Activated naive CD4-positive, alpha-beta T cell treated with anti-CD3 and anti-CD28 coated beads, Interleukin-2, amount 50 U/mL, for 16 hours (primary cell): ENCODE measurements around the gene PCNX1.
"Not testable (repeated sequence)": the region's sequence is repeated elsewhere in the genome, so short reads cannot be mapped to it uniquely, and the experiment has no call there.

Experiments used
- DNase-seq: peaks from one replicate; pipeline ENCODE4 v3.0.0-alpha.2; 2020

The PCNX1 gene

GRCh38 chr14:71094722-71095121 lies 187.5 kb downstream of the PCNX1 start:
- no peak for DNase-seq

DNA sequence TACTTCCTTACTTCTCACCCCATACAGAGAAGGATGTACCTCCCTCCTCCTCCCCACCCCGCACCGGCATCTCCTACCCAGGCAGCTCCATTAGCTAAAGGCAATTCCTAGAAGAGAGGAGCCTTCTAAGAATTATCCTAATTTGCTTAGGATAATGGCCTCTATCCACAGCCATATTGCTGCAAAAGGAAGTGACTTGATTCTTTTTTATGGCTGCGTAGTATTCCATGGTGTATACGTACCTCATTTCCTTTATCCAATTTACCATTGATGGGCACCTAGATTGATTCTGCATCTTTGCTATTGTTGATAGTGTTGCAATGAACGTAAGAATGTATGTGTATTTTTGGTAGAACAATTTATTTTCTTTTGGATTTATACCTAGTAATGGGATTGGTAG lies 189.7 kb downstream of the PCNX1 start:
- no peak for DNase-seq

DNA sequence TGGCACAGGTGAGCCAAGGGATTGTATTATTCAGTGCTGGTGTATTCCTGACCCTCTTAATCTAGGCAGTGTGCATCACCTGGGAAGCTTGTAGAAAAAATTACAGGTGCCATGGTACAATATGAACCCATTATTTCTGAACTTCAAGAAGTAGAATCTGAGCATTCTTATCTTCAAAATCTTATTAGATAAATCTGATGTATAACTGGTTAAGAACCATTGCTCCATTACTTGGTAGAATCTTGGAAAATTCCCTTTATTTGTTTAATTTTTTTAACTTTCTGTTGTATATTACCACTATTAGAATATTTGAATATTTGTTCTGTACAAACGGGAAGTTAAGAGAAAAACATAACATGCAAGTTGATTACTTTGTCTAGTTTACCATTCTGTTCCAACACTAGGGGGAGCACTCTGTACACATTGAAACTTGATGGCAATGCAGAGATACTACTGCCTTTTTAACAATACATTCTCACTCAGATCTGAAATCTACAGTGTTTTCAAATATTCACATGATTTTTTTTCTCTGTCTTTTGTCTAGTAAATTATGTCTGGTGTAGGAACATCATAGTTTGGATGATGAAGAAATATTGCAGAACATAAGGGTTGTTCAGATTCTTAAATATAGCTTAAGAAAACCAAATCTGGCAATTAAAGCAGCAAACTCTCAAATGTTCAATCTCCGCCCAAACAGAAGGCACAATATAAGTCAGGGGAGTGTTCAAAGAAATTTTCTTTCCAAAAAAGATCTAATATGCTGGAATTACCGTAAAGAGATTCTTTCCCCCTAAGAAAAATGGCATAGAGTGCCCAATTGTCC lies 196.6 kb downstream of the PCNX1 start:
- DNase-seq, result no peak

DNA sequence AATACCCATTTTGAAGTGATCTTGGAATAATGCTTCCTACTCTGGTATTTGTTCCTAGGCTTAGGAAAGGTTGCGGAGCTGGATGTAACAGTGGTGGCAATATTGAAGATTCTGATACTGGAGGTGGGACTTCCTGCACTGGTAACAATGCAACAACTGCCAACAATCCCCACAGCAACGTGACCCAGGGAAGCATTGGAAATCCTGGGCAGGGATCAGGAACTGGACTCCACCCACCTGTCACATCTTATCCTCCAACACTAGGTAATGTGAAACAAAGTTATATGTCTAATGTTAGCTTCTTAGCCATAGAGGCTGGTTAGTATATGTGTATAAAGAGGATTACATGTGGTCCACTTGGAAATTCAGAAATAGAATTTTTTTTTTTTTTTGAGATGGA lies 197.9 kb downstream of the PCNX1 start:
- no peak for DNase-seq

DNA sequence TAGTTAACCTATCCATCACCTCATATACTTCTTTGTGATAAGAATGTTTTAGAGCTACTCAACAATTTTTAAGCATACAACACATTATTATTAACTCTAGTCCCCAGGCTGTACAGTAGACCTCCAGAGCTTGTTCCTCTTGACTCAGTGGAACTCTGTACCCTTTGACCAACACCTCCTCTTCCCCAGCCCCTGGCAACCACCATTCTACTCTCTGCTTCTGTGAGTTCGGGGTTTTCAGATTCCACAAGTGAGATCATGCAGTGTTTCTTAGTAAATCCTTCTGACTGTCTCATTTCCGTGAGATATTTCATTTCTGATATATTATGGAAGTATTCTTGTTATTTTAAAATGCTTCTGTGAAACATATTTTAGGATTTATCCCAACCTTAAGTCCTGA lies 200.7 kb downstream of the PCNX1 start:
- no peak for DNase-seq

DNA sequence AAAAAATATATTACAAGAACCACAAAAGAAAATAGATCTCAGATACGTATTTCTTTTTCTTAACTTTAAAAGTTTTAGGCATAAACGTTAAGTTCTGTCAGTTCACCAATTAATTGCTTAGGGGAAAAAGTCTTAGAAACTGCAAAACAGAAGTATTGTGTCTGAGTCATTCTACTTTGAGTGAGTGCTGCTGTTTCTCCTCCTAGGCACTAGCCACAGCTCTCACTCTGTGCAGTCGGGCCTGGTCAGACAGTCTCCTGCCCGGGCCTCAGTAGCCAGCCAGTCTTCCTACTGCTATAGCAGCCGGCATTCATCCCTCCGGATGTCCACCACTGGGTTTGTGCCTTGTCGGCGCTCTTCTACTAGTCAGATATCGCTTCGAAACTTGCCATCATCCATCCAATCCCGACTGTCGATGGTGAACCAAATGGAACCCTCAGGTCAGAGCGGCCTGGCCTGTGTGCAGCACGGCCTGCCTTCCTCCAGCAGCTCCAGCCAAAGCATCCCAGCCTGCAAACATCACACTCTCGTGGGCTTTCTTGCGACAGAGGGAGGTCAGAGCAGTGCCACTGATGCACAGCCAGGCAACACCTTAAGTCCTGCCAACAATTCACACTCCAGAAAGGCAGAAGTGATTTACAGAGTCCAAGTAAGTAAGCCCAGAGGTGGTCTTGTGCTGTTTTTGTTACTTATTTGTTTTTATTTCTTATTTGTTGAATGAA lies 201.3 kb downstream of the PCNX1 start:
- DNase-seq, result no peak

- no peak for DNase-seq
Measured at GRCh38 chr14:71113376-71113775, 206.1 kb downstream of the PCNX1 start.

DNA sequence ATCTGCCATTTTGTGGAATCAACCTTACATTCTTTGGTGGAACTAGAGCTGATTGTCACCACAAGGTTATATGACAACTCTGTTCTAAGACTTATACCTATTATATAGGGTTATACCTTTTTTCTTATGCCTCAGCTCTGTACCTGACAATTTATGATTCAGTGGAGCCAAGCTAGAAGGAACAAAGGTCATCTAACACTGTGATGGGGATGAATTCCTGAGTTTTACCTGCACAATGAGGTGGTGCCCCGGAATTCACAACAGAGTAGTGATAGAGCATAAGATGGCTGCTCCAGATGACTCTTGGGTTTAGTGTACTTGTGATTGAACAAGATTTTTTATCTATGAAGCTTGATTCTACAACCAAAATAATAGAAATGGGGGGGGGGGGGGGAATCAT lies 207.3 kb downstream of the PCNX1 start:
- DNase-seq, result no peak

DNA sequence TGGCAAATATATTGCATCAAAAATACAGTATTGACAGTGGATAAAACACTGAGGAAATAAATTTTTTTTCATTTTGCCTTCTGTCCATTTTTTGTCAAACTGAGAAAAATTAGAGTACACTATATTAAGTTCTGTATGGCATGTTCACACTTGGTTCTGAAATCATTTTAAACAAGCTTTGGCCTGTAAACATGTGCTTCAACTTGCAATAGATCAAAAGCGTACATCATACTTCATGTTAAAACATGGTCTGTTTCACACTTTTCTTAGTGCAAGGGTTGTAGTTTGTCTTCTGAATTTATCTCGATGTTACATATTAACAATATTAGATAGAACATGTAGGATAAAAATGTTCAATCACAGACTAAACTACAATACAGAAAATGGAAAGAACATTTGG lies 208.0 kb downstream of the PCNX1 start:
- no peak for DNase-seq

DNA sequence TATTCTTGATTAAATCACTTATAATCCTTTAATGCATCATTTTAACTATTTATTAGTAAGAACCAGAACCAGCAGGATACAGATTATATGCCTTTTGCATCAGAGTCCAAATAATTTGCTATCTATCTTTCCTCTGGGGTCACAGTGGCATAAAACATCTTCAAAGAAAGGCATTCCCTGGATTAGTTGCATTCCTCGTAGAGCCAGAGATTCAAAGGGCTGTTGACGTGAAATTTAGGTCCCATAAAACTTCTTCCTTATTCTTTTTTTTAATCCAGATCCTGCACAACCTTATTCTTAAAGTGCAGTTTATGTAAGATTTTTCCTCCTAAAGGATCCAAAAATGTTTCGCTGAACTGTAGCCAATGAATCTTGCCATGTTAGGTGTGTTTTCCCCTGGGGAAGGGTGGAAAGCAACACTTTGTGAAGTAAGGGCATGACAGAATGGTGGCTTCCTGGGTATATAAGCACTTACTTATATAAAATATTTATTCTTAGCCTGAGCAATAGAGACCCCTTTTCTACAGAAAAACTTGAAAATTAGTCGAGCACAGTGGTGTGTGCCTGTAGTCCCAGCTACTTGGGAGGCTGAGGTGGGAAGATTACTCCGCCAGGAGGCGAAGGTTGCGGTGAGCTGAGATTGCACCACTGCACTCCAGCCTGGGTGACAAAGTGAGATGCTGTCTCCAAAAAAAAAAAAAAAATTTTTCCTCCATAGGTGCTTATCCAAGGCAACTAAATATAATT lies 208.7 kb downstream of the PCNX1 start:
- no peak for DNase-seq

- DNase-seq, result no peak
Measured at GRCh38 chr14:71116568-71117122, 209.4 kb downstream of the PCNX1 start.

GRCh38 chr14:71117839-71118743 lies 210.8 kb downstream of the PCNX1 start:
- DNase-seq, result no peak

DNA sequence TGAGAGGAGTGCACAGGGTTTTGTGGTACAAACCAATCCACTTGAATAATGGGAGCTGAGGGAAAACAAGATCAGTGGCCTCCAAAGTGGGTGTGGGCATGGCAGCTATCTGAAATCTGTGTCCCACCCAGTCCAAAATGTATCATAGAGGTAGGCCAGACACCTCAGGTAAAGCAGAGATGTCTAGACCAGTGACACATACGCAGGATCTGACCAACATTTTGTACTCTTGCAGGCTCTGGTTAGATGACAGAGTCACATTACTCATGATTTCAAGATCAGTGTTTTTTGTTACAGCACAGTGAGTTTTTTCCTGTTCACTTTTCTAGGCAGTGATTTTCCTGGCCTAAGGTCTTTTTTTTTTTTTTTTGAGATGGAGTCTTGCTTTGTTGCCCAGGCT lies 211.8 kb downstream of the PCNX1 start:
- no peak for DNase-seq

- no peak for DNase-seq
Measured at GRCh38 chr14:71119832-71120231, 212.6 kb downstream of the PCNX1 start.

GRCh38 chr14:71121001-71121400 lies 213.7 kb downstream of the PCNX1 start:
- DNase-seq, result no peak

DNA sequence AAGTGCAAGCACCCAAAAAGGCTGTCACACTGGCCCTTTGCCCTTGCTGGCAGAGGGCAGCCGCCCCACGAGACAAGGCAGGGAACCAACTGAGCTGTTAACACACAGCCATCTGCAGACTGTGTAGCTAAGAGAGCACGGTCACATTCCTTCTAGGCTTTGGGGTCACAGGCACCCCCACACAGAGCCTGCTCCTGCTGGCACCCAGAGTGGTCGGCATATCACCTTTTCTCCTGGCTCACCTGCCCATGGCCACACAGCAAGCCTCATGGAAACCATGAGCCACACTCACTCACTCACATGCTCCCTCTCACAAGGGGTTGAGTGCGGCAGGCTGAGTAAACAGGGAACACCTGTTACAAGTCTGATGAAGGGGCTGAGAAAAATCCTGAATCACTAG lies 214.5 kb downstream of the PCNX1 start:
- DNase-seq, result no peak

GRCh38 chr14:71122866-71123565 lies 215.8 kb downstream of the PCNX1 start:
- no peak for DNase-seq

DNA sequence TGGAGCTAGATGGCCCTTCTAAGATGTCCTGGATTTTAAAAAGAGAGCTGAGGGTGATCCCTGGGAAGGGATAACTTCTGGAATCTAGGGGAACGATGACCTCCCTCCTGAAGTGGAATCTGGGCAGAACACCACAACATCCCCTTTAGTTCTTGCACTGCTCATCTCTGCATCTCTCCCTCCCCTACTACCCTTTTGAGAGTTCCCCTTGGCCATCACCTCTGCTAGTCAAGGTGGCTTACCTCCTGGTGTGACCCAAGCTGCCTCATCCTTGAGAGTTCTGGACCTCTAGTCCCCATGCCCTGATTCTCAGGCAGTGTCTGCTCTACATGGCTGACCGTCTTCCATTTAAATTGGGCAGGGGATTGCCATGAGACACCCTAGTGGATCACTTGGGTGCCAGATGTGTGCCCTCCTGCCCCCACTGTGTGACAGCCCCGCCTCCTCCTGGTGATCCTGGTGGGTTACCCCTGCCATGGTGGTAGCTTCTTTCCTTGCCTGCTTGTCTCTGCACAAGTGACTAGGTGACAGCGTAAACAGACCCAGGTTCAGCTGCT lies 216.4 kb downstream of the PCNX1 start:
- DNase-seq, result no peak

GRCh38 chr14:71129716-71130490 lies 222.6 kb downstream of the PCNX1 start:
- not testable (repeated sequence) for DNase-seq

GRCh38 chr14:71130491-71131179 lies 223.4 kb downstream of the PCNX1 start:
- DNase-seq, result no peak
